ENCODE results near the gene PIK3C3.
"Not testable (repeated sequence)": the region's sequence is repeated elsewhere in the genome, so short reads cannot be mapped to it uniquely, and the experiment has no call there.

The PIK3C3 gene

GRCh38 chr18:42025491-42025890 lies 70.5 kb downstream of the PIK3C3 start:
- peak overlapping the region; percentile 46 for H3K27ac Mint-ChIP-seq
- H3K36me3 Mint-ChIP-seq: peaks cover 11% of the 10 kb centered on the region

GRCh38 chr18:42025974-42026625 lies 71.1 kb downstream of the PIK3C3 start:
- Mint-ChIP-seq H3K9me3 (ENCODE audit: low read depth) (no peaks in the 10 kb centered on the region), H3K27me3 (no peaks in the 10 kb centered on the region), H3K4me1 (ENCODE audit: low read depth) (peaks cover 29% of the 10 kb centered on the region), H3K27ac (peak overlapping the region; percentile 58), H3K36me3 (peaks cover 11% of the 10 kb centered on the region), H3K4me3 (no peak overlapping the region)

More at GRCh38 chr18:42025491-42025890, 70.5 kb downstream of the PIK3C3 start:
- H3K9me3 Mint-ChIP-seq (ENCODE audit: low read depth): no peaks in the 10 kb centered on the region
- H3K27me3 Mint-ChIP-seq: no peaks in the 10 kb centered on the region
- no peak overlapping the region for H3K4me3 Mint-ChIP-seq
- H3K4me1 Mint-ChIP-seq (ENCODE audit: low read depth): peaks cover 29% of the 10 kb centered on the region

GRCh38 chr18:42028247-42028832 lies 73.3 kb downstream of the PIK3C3 start:
- no peak overlapping the region for H3K27ac Mint-ChIP-seq
- H3K9me3 Mint-ChIP-seq (ENCODE audit: low read depth): no peaks in the 10 kb centered on the region
- H3K27me3 Mint-ChIP-seq: no peaks in the 10 kb centered on the region
- peaks cover 16% of the 10 kb centered on the region for H3K36me3 Mint-ChIP-seq
- H3K4me1 Mint-ChIP-seq (ENCODE audit: low read depth): peaks cover 25% of the 10 kb centered on the region
- H3K4me3 Mint-ChIP-seq: no peak overlapping the region

GRCh38 chr18:42029092-42029491 lies 74.1 kb downstream of the PIK3C3 start:
- no peaks in the 10 kb centered on the region for H3K9me3 Mint-ChIP-seq (ENCODE audit: low read depth)
- no peak overlapping the region for H3K4me3 Mint-ChIP-seq
- peaks cover 20% of the 10 kb centered on the region for H3K36me3 Mint-ChIP-seq
- no peaks in the 10 kb centered on the region for H3K27me3 Mint-ChIP-seq
- H3K4me1 Mint-ChIP-seq (ENCODE audit: low read depth): peaks cover 20% of the 10 kb centered on the region
- no peak overlapping the region for H3K27ac Mint-ChIP-seq

GRCh38 chr18:42030586-42031182 lies 75.7 kb downstream of the PIK3C3 start:
- H3K27me3 Mint-ChIP-seq: no peaks in the 10 kb centered on the region

GRCh38 chr18:42032447-42032846 lies 77.4 kb downstream of the PIK3C3 start:
- Mint-ChIP-seq H3K36me3 (peaks cover 16% of the 10 kb centered on the region), H3K4me1 (ENCODE audit: low read depth) (peaks cover 4% of the 10 kb centered on the region), H3K27ac (no peak overlapping the region), H3K4me3 (no peak overlapping the region), H3K27me3 (no peaks in the 10 kb centered on the region), H3K9me3 (ENCODE audit: low read depth) (no peaks in the 10 kb centered on the region)

More at GRCh38 chr18:42030586-42031182, 75.7 kb downstream of the PIK3C3 start:
- H3K27ac Mint-ChIP-seq: no peak overlapping the region
- H3K36me3 Mint-ChIP-seq: peaks cover 18% of the 10 kb centered on the region
- H3K4me3 Mint-ChIP-seq: no peak overlapping the region
- H3K4me1 Mint-ChIP-seq (ENCODE audit: low read depth): peaks cover 12% of the 10 kb centered on the region
- H3K9me3 Mint-ChIP-seq (ENCODE audit: low read depth): no peaks in the 10 kb centered on the region

- Mint-ChIP-seq H3K4me1 (ENCODE audit: low read depth) (peaks cover 4% of the 10 kb centered on the region), H3K9me3 (ENCODE audit: low read depth) (no peaks in the 10 kb centered on the region), H3K27me3 (no peaks in the 10 kb centered on the region), H3K27ac (no peak overlapping the region), H3K4me3 (no peak overlapping the region), H3K36me3 (peaks cover 16% of the 10 kb centered on the region)
Measured at GRCh38 chr18:42033137-42033810, 78.2 kb downstream of the PIK3C3 start.

- Mint-ChIP-seq H3K36me3 (peaks cover 13% of the 10 kb centered on the region), H3K27me3 (no peaks in the 10 kb centered on the region), H3K4me3 (no peak overlapping the region), H3K27ac (no peak overlapping the region), H3K9me3 (ENCODE audit: low read depth) (no peaks in the 10 kb centered on the region), H3K4me1 (ENCODE audit: low read depth) (no peaks in the 10 kb centered on the region)
Measured at GRCh38 chr18:42038936-42039335, 83.9 kb downstream of the PIK3C3 start.

- Mint-ChIP-seq H3K27ac (peak overlapping the region; percentile 0), H3K9me3 (ENCODE audit: low read depth) (no peaks in the 10 kb centered on the region), H3K4me1 (ENCODE audit: low read depth) (no peaks in the 10 kb centered on the region), H3K4me3 (no peak overlapping the region), H3K36me3 (peaks cover 12% of the 10 kb centered on the region), H3K27me3 (no peaks in the 10 kb centered on the region)
Measured at GRCh38 chr18:42039396-42039795, 84.4 kb downstream of the PIK3C3 start.

- no peaks in the 10 kb centered on the region for H3K9me3 Mint-ChIP-seq (ENCODE audit: low read depth)
- peaks cover 2% of the 10 kb centered on the region for H3K4me1 Mint-ChIP-seq (ENCODE audit: low read depth)
- H3K27ac Mint-ChIP-seq: no peak overlapping the region
- H3K36me3 Mint-ChIP-seq: peaks cover 12% of the 10 kb centered on the region
- H3K27me3 Mint-ChIP-seq: no peaks in the 10 kb centered on the region
- H3K4me3 Mint-ChIP-seq: no peak overlapping the region
Measured at GRCh38 chr18:42041793-42042192, 86.8 kb downstream of the PIK3C3 start.

GRCh38 chr18:42045346-42045745 lies 90.3 kb downstream of the PIK3C3 start:
- H3K27me3 Mint-ChIP-seq: no peaks in the 10 kb centered on the region
- no peak overlapping the region for H3K4me3 Mint-ChIP-seq
- no peaks in the 10 kb centered on the region for H3K9me3 Mint-ChIP-seq (ENCODE audit: low read depth)
- no peak overlapping the region for H3K27ac Mint-ChIP-seq
- peaks cover 2% of the 10 kb centered on the region for H3K4me1 Mint-ChIP-seq (ENCODE audit: low read depth)
- peaks cover 13% of the 10 kb centered on the region for H3K36me3 Mint-ChIP-seq

- H3K27ac Mint-ChIP-seq: no peak overlapping the region
- no peaks in the 10 kb centered on the region for H3K27me3 Mint-ChIP-seq
- H3K4me1 Mint-ChIP-seq (ENCODE audit: low read depth): peaks cover 7% of the 10 kb centered on the region
- no peaks in the 10 kb centered on the region for H3K9me3 Mint-ChIP-seq (ENCODE audit: low read depth)
- peaks cover 15% of the 10 kb centered on the region for H3K36me3 Mint-ChIP-seq
- no peak overlapping the region for H3K4me3 Mint-ChIP-seq
Measured at GRCh38 chr18:42047721-42048120, 92.7 kb downstream of the PIK3C3 start.

GRCh38 chr18:42048158-42048557 lies 93.1 kb downstream of the PIK3C3 start:
- Mint-ChIP-seq H3K4me3 (no peak overlapping the region), H3K4me1 (ENCODE audit: low read depth) (peaks cover 11% of the 10 kb centered on the region), H3K27me3 (no peaks in the 10 kb centered on the region), H3K9me3 (ENCODE audit: low read depth) (no peaks in the 10 kb centered on the region), H3K27ac (no peak overlapping the region), H3K36me3 (peaks cover 17% of the 10 kb centered on the region)

- H3K4me3 Mint-ChIP-seq; H3K27ac Mint-ChIP-seq; H3K27me3 Mint-ChIP-seq; H3K9me3 Mint-ChIP-seq (ENCODE audit: low read depth): not testable (repeated sequence)
- peaks cover 16% of the 10 kb centered on the region for H3K36me3 Mint-ChIP-seq
- H3K4me1 Mint-ChIP-seq (ENCODE audit: low read depth): peaks cover 13% of the 10 kb centered on the region
Measured at GRCh38 chr18:42049536-42049935, 94.5 kb downstream of the PIK3C3 start.

- H3K36me3 Mint-ChIP-seq: peaks cover 13% of the 10 kb centered on the region
- H3K4me3 Mint-ChIP-seq: no peak overlapping the region
- peaks cover 11% of the 10 kb centered on the region for H3K4me1 Mint-ChIP-seq (ENCODE audit: low read depth)
- H3K27ac Mint-ChIP-seq: no peak overlapping the region
- no peaks in the 10 kb centered on the region for H3K9me3 Mint-ChIP-seq (ENCODE audit: low read depth)
- H3K27me3 Mint-ChIP-seq: no peaks in the 10 kb centered on the region
Measured at GRCh38 chr18:42051411-42051810, 96.4 kb downstream of the PIK3C3 start.
